Fibroblast of villous mesenchyme (primary cell): ENCODE results near the gene BHLHE40. TPM values are rescaled to one million over a fixed set of nuclear protein-coding genes. Genes with fewer than 3 reads are reported as not detected.

Source experiments
- DNase-seq: peaks from one replicate; pipeline ENCODE4 v3.0.0-alpha.2; 2010; ENCODE audit warnings: low read depth
- H3K4me3 ChIP-seq: 2 replicates; pipeline ENCODE4 v1.5.1; 2011; ENCODE audit warnings: low read depth, mild to moderate bottlenecking, low read length
- total RNA-seq: library from RNA; depleted of rRNA; stranded (reverse); fragments of >200 nt; gene quantifications from 2 replicates; pipeline ENCODE4 v1.2.3, GENCODE V29; 2012
- TF ChIP-seq, protein P1 (sequence below): IDR thresholded peaks from 2 replicates; pipeline ENCODE4 v1.5.1; 2012; ENCODE audit warnings: low read depth, mild to moderate bottlenecking, low read length; ENCODE audit not compliant: insufficient read depth

BHLHE40 gene
- total RNA-seq, 1 donor = 53.5 TPM

DNA sequence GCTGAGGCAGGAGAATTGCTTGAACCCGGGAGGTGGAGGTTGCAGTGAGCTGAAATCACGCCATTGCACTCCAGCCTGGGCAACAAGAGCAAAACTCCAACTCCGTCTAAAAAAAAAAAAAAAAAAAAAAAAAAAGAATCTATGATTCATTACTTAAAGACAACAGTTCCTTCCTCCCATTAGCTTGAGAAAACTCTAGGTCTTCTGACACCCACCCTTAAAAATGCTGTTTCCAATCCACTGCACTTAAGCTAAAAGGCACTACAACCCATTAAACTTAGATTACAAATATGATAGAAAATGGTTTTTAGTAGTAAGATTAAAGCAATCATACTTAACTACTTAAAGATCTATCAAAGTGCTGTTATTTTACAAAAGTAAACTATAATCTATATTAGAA, 40.0 kb upstream of the BHLHE40 start:
- TF ChIP-seq, protein P1, sequence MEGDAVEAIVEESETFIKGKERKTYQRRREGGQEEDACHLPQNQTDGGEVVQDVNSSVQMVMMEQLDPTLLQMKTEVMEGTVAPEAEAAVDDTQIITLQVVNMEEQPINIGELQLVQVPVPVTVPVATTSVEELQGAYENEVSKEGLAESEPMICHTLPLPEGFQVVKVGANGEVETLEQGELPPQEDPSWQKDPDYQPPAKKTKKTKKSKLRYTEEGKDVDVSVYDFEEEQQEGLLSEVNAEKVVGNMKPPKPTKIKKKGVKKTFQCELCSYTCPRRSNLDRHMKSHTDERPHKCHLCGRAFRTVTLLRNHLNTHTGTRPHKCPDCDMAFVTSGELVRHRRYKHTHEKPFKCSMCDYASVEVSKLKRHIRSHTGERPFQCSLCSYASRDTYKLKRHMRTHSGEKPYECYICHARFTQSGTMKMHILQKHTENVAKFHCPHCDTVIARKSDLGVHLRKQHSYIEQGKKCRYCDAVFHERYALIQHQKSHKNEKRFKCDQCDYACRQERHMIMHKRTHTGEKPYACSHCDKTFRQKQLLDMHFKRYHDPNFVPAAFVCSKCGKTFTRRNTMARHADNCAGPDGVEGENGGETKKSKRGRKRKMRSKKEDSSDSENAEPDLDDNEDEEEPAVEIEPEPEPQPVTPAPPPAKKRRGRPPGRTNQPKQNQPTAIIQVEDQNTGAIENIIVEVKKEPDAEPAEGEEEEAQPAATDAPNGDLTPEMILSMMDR = no peak
- no peak overlapping the region for H3K4me3 ChIP-seq
- DNase-seq = no peak

DNA sequence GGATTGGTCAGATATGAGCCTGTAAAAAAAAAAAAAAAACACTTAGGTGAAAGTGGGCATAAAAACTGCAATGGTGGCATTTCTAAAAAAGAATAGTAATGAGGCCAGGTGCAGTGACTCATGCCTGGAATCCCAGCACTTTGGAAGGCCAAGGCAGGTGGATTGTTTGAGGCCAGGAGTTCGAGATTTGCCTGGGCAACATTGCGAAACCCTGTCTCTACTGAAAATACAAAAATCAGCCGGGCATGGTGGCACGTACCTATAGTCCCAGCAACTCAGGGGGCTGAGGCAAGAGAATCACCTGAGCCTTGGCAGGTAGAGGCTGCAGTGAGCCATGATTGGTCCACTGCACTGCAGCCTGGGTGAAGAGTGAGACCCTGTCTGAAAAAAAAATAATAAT, 38.3 kb upstream of the BHLHE40 start:
- TF ChIP-seq, protein P1 = no peak

DNA sequence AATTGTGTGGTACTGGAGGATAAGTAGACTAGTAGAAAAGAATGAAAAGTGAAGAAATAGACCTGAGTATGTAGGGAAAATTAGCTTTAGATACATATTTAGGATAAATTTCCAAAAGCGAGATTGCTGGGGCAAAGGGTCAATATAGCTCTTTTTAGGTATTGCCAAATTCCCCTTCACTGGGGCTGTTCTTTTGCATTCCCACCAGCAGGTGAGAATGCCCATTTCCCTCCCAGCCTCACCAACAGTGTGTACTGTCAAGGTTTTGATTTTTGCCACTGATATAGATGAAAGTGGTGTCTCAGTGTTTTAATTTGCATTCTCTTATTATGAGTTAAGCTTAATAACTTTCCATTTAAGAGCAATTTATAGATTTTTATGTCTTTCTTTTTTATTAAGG, 35.7 kb upstream of the BHLHE40 start:
- TF ChIP-seq, protein P1 = peak; percentile 51
- H3K4me3 ChIP-seq = no peak overlapping the region
- no peak for DNase-seq

More for the DNA sequence above, 38.3 kb upstream of the BHLHE40 start:
- H3K4me3 ChIP-seq = no peak overlapping the region
- DNase-seq = no peak

DNA sequence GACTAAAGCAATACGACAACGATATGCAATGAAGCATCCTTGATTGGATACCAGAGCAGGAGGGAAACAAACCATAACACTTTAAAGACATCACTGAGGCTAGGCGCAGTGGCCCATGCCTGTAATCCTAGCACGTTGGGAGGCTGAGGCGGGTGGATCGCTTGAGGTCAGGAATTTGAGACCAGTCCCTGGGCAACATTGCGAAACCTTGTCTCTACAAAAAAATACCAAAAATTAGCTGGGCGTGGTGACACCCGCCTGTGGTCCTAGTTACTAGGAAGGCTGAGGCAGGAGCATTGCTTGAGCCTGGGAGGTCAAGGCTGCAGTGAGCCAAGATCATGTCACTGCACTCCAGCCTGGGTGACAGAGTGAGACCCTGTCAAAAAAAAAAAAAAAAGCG, 33.9 kb upstream of the BHLHE40 start:
- no peak for DNase-seq
- no peak overlapping the region for H3K4me3 ChIP-seq
- TF ChIP-seq, protein P1 = no peak

DNA sequence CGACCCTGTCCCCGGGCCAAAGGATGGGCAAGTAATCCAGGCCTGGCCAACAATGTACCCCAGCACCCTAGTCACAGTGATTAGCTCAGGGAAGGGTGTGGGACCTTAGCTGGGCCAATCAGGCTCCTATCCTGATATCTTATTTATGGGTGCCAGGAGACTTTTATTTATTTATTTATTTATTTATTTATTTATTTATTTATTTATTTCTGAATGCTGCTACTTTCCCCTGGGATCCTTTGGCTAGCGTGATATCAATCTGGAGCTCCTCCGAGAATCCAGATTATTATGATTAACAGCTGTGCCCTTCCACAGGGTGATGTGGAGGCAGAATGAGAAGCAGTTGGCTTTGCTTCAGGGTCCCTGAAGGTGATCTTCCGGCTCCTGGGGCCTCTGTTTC, 32.2 kb upstream of the BHLHE40 start:
- DNase-seq = no peak
- TF ChIP-seq, protein P1 = no peak
- no peak overlapping the region for H3K4me3 ChIP-seq

DNA sequence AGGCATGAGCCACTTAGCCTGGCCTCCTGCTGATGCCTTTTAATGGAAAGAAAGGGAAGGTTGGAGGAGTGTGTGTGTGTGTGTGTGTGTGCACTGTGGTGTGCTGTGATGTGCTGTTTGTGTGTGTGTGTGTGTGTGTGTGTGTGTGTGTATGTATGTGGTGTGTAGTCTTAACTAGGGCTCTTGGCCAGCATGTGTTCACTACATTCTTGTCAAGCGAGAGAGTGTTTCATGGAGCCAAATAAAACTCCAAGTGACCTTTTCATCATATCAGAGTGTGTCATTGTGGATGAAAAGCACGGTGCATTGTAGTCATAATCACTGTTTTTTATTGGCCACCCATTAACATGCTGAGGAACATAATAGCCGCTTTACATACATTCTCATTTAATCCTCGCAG, 30.8 kb upstream of the BHLHE40 start:
- DNase-seq = no peak
- no peak overlapping the region for H3K4me3 ChIP-seq
- TF ChIP-seq, protein P1 = no peak

DNA sequence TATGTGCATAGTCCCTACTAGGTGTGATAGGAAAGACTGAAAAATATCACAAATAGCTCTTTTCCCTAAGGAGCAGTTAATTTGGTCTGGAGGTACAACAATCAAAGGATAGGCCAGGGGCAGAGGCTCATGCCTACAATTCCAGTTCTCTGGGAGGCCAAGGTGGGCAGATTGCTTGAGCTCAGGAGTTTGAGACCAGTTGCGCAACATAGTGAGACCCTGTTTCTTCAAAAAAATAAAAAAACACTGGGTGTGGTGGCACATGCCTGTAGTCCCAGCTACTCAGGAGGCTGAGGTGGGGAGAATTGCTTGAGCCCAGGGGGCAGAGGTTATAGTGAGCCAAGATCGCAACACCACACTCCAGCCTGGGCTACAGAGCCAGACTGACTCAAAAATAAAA, 30.2 kb upstream of the BHLHE40 start:
- TF ChIP-seq, protein P1 = no peak
- DNase-seq = no peak
- H3K4me3 ChIP-seq = no peak overlapping the region
